Sciatic nerve (tissue), 2 donors: ENCODE data around the gene CAPRIN1. TPM values are rescaled to one million over a fixed set of nuclear protein-coding genes. Genes with fewer than 3 reads are reported as not detected.
"Not testable (repeated sequence)": the region's sequence is repeated elsewhere in the genome, so short reads cannot be mapped to it uniquely, and the experiment has no call there.

Experiments used
- ATAC-seq: fragments of 200-7000 bp; cut with Tn5 transposase; one replicate; pipeline ENCODE4 v1.9.1; 2020; ENCODE audit warnings: mild to moderate bottlenecking, moderate library complexity
- DNase-seq: peaks from one replicate; pipeline ENCODE4 v3.0.0-alpha.2; 2020; ENCODE audit warnings: low spot score
- intact Hi-C: fragments of 100-400 bp; cut with DNase I; formaldehyde crosslinking; loops from one replicate; pipeline ENCODE4 v1.14.2; 2022
- total RNA-seq: library from RNA; stranded (reverse); fragmentation: NEBNext Ultra II Directional; extraction: Animal tissue kit (Norgen Biotek cat#: 25700); gene quantifications from one replicate; pipeline ENCODE4 v1.2.1, GENCODE V29; 2021
- donor health status: DM: no; HTN: no; CAD: no.
- donor health status: DM: no; HTN: no; CAD: no.

CAPRIN1 gene
- total RNA-seq, 1 donor from 2014 or later: 167 TPM

- DNase-seq (no peak), ATAC-seq (no peak)
- intact Hi-C loops: no loop called here
Measured at GRCh38 chr11:34049028-34049427, 2.5 kb upstream of the CAPRIN1 start.

DNA sequence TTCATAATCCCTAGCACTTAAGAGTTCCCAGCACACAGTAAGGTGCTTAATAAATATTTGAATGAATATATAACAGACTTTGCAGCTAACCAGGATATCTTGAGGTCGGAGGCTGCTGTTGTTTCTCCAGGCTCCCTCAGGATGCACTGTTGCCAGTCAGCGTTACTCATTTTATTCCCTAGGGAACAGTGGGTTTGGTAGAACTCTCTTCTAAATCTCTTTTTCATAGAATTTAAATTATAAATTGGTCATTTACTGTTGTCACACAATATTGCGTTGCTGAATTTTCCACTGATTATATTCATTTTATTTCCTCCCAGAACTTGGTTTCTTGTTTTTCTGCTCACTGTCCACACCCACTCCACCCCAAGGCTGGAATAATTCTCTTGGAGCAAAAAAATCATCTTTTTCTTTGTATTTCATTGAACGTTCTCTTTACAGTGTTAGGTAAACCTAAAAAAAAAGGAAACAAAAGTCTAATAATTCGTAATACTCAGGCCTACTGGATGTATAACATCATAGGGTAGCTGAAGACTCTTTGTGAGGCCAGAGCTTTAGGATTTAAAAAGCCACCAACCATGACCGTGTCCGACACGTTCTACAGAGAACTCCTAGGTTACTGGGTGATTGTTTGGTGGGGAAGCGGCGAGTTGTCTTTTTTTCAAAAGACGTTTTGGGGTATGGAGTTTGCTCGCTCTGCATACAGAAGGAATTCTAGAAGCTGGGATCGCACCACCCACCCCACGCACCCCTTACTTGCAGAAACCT is 766 bp upstream of the CAPRIN1 start:
- ATAC-seq (peak; percentile 24), DNase-seq (no peak)
- intact Hi-C loops: no loop called here

- peak; percentile 96 for DNase-seq
- peak; percentile 86 for ATAC-seq
- intact Hi-C loops: no loop called here
Measured at GRCh38 chr11:34052036-34052607, 591 bp downstream of the CAPRIN1 start.

DNA sequence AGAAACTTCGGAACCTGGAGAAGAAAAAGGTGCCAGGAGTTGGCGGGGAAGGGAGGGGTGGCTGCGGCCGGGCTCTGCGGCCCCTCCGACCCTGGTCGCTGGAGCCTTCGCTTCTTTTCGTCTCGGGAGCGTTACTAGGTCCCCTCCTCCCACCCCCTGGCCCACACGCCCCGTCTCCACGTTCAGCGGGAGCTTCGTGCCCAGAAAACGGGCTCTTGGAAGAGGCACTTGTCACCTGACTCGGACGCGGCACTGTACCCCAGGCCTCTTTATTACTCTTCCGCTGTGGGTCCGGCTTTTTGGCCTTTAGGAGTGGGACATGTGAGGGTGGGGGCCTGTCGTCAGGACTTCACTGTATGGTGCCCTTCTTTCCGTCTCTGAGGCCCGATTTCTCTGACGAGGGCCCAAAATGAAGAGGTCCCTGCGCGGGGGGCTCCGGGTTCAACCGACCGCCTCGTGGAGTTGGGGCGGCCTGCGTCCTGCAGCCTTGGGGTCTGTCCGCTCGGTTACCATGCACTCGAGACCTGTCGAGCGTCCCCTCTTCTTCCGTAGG is 1.2 kb downstream of the CAPRIN1 start:
- peak; percentile 65 for DNase-seq
- peak; percentile 5 for ATAC-seq
- intact Hi-C loops: no loop called here

GRCh38 chr11:34053161-34053686 is 1.7 kb downstream of the CAPRIN1 start:
- intact Hi-C loops: no loop called here
- DNase-seq (peak; percentile 83), ATAC-seq (peak; percentile 75)

DNA sequence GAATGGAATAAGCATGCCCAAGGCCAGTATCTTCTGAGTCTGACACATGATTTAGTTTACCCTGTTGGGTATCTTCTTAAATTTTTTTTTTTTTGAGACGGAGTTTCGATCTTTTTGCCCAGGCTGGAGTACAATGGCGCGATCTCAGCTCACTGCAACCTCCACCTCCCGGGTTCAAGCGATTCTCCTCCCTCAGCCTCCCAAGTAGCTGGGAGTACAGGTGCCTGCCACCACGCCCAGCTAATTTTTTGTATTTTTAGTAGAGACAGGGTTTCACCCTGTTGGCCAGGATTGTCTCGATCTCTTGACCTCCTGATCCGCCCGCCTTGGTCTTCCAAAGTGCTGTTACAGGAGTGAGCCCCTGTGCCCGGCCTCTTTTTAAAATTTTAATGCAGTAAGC is 2.8 kb downstream of the CAPRIN1 start:
- DNase-seq, intact Hi-C loops, ATAC-seq: not testable (repeated sequence)

DNA sequence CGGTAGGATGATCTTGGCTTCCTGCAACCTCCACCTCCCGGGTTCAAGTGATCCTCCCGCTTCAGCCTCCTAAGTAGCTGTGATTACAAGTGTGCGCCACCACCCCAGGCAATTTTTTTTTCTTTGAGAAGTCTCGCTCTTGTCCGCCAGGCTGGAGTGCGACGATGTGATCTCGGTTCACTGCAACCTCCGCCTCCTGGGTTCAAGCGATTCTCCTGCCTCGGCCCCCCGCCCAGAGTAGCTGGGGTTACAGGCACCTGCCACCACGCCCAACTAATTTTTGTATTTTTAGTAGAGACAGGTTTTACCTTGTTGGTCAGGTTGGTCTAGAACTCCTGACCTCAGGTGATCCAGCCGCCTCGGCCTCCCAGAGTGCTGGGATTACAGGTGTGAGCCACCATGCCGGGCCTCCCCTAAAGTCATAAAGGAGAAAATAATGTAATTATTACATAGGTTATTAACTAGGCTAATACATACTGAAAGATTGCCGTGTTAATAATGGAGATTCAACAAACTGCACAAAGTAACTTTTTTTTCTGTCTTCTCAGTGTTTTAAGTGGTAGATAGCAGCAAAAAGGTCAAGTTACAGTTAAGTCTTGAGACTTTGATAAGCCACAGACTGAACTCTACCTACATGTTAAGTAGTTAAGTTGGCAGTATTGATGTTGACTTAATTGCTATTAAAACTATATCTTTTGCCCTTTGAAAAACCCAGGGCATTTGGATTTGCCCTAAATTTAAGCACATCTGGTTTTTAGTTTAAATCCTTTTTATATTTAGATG is 3.9 kb downstream of the CAPRIN1 start:
- DNase-seq: no peak
- intact Hi-C loops: no loop called here
- no peak for ATAC-seq

DNA sequence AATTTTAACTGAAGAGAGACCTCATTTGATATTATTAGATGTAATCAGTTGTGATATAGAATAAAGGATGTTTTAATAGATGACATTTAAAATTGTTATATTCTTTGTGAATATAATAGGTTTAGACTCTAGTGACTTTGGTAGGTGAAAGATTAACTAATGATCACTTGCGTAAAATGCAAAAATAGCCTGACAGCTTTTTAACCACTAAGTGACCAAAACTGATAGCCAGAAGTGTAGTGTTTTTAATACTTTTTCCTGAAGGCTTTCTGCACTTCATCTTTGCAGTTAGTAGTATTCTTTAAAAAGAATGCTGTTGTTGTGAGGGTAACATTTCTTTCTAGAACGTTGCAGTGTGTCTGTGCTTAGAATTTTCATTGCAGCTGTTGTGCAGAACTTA is 5.1 kb downstream of the CAPRIN1 start:
- intact Hi-C loops: no loop called here
- ATAC-seq: no peak

DNA sequence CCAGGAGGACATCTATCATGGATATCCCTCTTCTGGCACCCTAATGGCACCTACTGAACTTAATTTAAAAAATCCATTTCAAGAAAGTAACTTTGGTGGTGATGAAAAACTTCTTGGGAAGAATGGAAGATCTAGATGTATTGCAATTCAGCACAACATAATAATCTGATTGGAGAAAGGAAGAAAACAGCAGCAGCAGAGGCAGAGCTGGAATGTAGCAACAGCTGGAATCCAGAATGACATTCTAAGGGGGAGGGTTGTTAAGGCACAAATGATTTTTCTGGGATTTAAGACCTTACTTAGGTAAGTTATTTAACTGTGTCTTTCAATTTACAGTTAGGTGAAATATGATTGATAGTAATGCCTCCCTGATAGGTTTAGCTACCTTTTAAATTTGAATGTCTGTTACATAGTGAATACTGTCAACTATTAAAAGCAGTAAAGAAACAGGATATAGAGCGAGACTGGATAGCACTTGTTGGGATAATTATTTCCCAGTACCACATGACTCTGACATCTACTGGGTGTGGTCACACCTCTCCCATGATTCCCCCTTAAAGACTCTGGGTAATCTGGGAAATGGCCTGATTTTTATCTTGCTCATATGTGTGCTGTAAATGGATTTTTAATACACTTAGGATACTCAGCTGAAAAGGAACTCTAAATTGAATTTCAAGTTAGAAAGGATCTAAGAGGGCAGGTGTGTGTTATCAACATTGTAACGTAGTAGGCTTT is 11.7 kb downstream of the CAPRIN1 start:
- ATAC-seq: no peak

More for the DNA sequence above, 5.1 kb downstream of the CAPRIN1 start:
- DNase-seq: no peak

GRCh38 chr11:34064291-34064690 is 12.8 kb downstream of the CAPRIN1 start:
- intact Hi-C loops: no loop called here
- DNase-seq (no peak), ATAC-seq (no peak)

More for the DNA sequence above, 11.7 kb downstream of the CAPRIN1 start:
- intact Hi-C loops: no loop called here
- DNase-seq: no peak

DNA sequence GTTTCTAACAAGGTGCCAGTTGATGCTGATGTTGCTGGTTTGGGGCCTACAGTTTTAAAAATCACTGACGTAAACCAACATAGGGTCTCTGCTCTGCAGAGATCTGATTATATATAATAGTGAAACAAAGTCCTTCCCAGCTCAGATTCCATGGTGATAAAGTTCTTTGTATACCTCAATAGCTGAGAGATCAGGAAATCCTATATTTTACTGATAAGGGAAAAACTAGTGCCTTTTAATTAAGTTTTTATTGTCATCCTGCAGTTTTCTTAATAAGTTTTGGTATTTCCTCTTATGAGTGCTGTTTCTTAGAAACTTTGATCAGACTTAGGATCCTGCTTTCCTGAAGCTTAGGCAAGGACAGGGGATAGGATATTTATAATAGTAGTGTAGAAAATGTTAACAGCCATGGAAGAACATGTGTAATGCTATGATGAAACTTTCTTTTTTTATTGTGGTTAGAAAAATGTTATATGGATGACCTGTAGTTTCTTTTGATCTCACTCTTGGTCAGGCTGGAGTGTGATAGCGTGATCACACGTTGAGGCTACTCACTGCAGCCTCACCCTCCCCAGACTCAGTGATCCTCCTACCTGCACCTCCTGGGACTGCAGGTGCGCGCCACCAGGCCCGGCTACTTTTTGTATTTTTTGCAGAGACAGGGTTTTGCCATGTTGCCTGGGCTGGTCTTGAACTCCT is 14.1 kb downstream of the CAPRIN1 start:
- ATAC-seq: no peak
- intact Hi-C loops: no loop called here
- DNase-seq: no peak

DNA sequence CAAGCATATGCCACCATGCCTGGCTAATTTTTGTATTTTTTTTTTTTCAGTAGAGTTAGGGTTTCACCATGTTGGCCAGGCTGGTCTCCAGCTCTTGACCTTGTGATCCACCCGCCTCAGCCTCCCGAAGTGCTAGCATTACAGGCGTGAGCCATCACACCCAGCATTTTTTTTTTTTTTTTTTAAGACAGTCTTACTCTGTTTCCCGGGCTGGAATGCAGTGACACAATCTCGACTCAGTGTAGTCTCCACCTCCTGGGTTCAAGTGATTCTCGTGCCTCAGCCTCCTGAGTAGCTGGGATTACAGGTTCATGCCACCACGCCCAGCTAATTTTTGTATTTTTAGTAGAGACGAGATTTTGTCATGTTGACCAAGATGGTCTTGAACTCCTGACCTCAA is 15.2 kb downstream of the CAPRIN1 start:
- DNase-seq, intact Hi-C loops, ATAC-seq: not testable (repeated sequence)

- DNase-seq (no peak), ATAC-seq (no peak)
- intact Hi-C loops: no loop called here
Measured at GRCh38 chr11:34067383-34068065, 16.0 kb downstream of the CAPRIN1 start.

- no peak for DNase-seq
- ATAC-seq: no peak
- intact Hi-C loops: no loop called here
Measured at GRCh38 chr11:34068111-34068510, 16.6 kb downstream of the CAPRIN1 start.

- ATAC-seq, intact Hi-C loops, DNase-seq: not testable (repeated sequence)
Measured at GRCh38 chr11:34071306-34071705, 19.8 kb downstream of the CAPRIN1 start.

- intact Hi-C loops: no loop called here
- no peak for ATAC-seq
Measured at GRCh38 chr11:34072041-34072440, 20.5 kb downstream of the CAPRIN1 start.

GRCh38 chr11:34072832-34073231 is 21.3 kb downstream of the CAPRIN1 start:
- no peak for ATAC-seq
- intact Hi-C loops: no loop called here
- DNase-seq: no peak

More at GRCh38 chr11:34072041-34072440, 20.5 kb downstream of the CAPRIN1 start:
- DNase-seq: no peak

- DNase-seq (no peak), ATAC-seq (no peak)
- intact Hi-C loops: no loop called here
Measured at GRCh38 chr11:34074391-34074790, 22.9 kb downstream of the CAPRIN1 start.
